WTC11 (cell line): ENCODE measurements around the gene TANGO2. TPM values are rescaled to one million over a fixed set of nuclear protein-coding genes. Genes with fewer than 3 reads are reported as not detected.

Source experiments
- ATAC-seq: fragments of 200-7000 bp; cut with Tn5 transposase; 2 replicates; pipeline ENCODE4 v1.10.0; 2021; ENCODE audit warnings: mild to moderate bottlenecking, moderate library complexity
- CTCF ChIA-PET: fragments of 300-600 bp; sonication (Branson Sonifier 250); formaldehyde crosslinking; loops from one replicate; lab custom pipeline; 2021; ENCODE audit warnings: antibody characterized with exemption; lab: Charles Lee
- POLR2A ChIA-PET: fragments of 350-600 bp; sonication (Branson Sonifier 250); formaldehyde crosslinking; loops from one replicate; lab custom pipeline; 2021; ENCODE audit warnings: antibody characterized with exemption; lab: Charles Lee
- DNase-seq: peaks from one replicate; pipeline ENCODE4 v3.0.0; 2021; ENCODE audit warnings: low spot score
- H3K27ac Mint-ChIP-seq: 2 replicates; pipeline ENCODE4 v1.8.0; 2021; ENCODE audit warnings: mixed read lengths
- H3K27me3 Mint-ChIP-seq: 2 replicates; pipeline ENCODE4 v1.8.0; 2021; ENCODE audit warnings: low read depth, mild to moderate bottlenecking, moderate library complexity, mixed read lengths
- H3K36me3 Mint-ChIP-seq: 2 replicates; pipeline ENCODE4 v1.8.0; 2021; ENCODE audit warnings: mixed read lengths
- H3K4me1 Mint-ChIP-seq: 2 replicates; pipeline ENCODE4 v1.8.0; 2022; ENCODE audit warnings: mixed read lengths
- H3K4me3 Mint-ChIP-seq: 2 replicates; pipeline ENCODE4 v1.8.0; 2021; ENCODE audit warnings: mild to moderate bottlenecking, moderate library complexity, mixed read lengths
- H3K9me3 Mint-ChIP-seq: 2 replicates; pipeline ENCODE4 v1.8.0; 2021; ENCODE audit warnings: mixed read lengths
- ELF4 ChIP-seq: sonication (generic); formaldehyde crosslinking; IDR thresholded peaks from 2 replicates; pipeline ENCODE4 v1.8.1; 2022; ENCODE audit warnings: low read depth, mild to moderate bottlenecking, moderate library complexity, missing genetic modification reagents
- FOXK1 ChIP-seq: sonication (generic); formaldehyde crosslinking; IDR thresholded peaks from 2 replicates; pipeline ENCODE4 v1.8.0; 2022; ENCODE audit warnings: mild to moderate bottlenecking, moderate library complexity, missing genetic modification reagents
- FOXP1 ChIP-seq: sonication (generic); formaldehyde crosslinking; IDR thresholded peaks from 2 replicates; pipeline ENCODE4 v1.8.0; 2022; ENCODE audit warnings: missing genetic modification reagents, mild to moderate bottlenecking, moderate library complexity, borderline replicate concordance
- GRHL2 ChIP-seq: fragments of 250-450 bp; sonication (Bioruptor Pico); IDR thresholded peaks from 2 replicates; pipeline ENCODE4 v1.8.0; 2022; ENCODE audit warnings: mild to moderate bottlenecking, moderate library complexity; ENCODE audit not compliant: insufficient replicate concordance, severe bottlenecking
- HMGA2 ChIP-seq: fragments of 250-450 bp; sonication (Bioruptor Pico); IDR thresholded peaks from 2 replicates; pipeline ENCODE4 v1.4.0; 2021; ENCODE audit warnings: mild to moderate bottlenecking, moderate library complexity
- MYBL2 ChIP-seq: sonication (generic); formaldehyde crosslinking; IDR thresholded peaks from 2 replicates; pipeline ENCODE4 v1.8.1; 2023; ENCODE audit warnings: mild to moderate bottlenecking, moderate library complexity, missing genetic modification reagents
- NFATC4 ChIP-seq: fragments of 250-450 bp; sonication (Bioruptor Pico); IDR thresholded peaks from 2 replicates; pipeline ENCODE4 v1.9.0; 2021; ENCODE audit warnings: mild to moderate bottlenecking
- NFYB ChIP-seq: sonication (generic); formaldehyde crosslinking; conservative IDR thresholded peaks from 2 replicates; pipeline ENCODE4 v1.8.0; 2022; ENCODE audit warnings: low read depth, missing genetic modification reagents
- NR1H2 ChIP-seq: sonication (generic); formaldehyde crosslinking; IDR thresholded peaks from 2 replicates; pipeline ENCODE4 v1.9.0; 2021; ENCODE audit warnings: mild to moderate bottlenecking, moderate library complexity, missing genetic modification reagents
- NR2C2 ChIP-seq: sonication (generic); formaldehyde crosslinking; IDR thresholded peaks from 2 replicates; pipeline ENCODE4 v1.8.0; 2022; ENCODE audit warnings: mild to moderate bottlenecking, missing genetic modification reagents
- RELA ChIP-seq: sonication (generic); formaldehyde crosslinking; IDR thresholded peaks from 2 replicates; pipeline ENCODE4 v1.8.1; 2022; ENCODE audit warnings: missing genetic modification reagents, mild to moderate bottlenecking, borderline replicate concordance
- RORB ChIP-seq: fragments of 250-450 bp; sonication (Bioruptor Pico); IDR thresholded peaks from 2 replicates; pipeline ENCODE4 v1.9.0; 2021; ENCODE audit warnings: mild to moderate bottlenecking
- SOX15 ChIP-seq: fragments of 250-450 bp; sonication (Bioruptor Pico); IDR thresholded peaks from 2 replicates; pipeline ENCODE4 v1.9.0; 2021; ENCODE audit warnings: mild to moderate bottlenecking
- ZNF138 ChIP-seq: sonication (generic); formaldehyde crosslinking; conservative IDR thresholded peaks from 2 replicates; pipeline ENCODE4 v1.8.1; 2022; ENCODE audit warnings: mild to moderate bottlenecking, moderate library complexity, missing genetic modification reagents
- ZNF219 ChIP-seq: sonication (generic); formaldehyde crosslinking; IDR thresholded peaks from 2 replicates; pipeline ENCODE4 v1.8.0; 2023; ENCODE audit warnings: missing genetic modification reagents, mild to moderate bottlenecking, borderline replicate concordance
- ZNF263 ChIP-seq: sonication (generic); formaldehyde crosslinking; IDR thresholded peaks from 2 replicates; pipeline ENCODE4 v1.8.1; 2022; ENCODE audit warnings: low read depth, mild to moderate bottlenecking, moderate library complexity, missing genetic modification reagents
- ZNF671 ChIP-seq: fragments of 250-450 bp; sonication (Bioruptor Pico); IDR thresholded peaks from 2 replicates; pipeline ENCODE4 v1.8.0; 2021; ENCODE audit warnings: mild to moderate bottlenecking
- total RNA-seq: library from RNA; stranded (reverse); gene quantifications from 3 replicates; pipeline ENCODE4 v1.2.3, GENCODE V29; 2021
- TF ChIP-seq, protein P1 (sequence below): sonication (generic); formaldehyde crosslinking; IDR thresholded peaks from 2 replicates; pipeline ENCODE4 v1.8.1; 2023; ENCODE audit warnings: mild to moderate bottlenecking, missing genetic modification reagents, borderline replicate concordance
- TF ChIP-seq, protein P2 (sequence below): sonication (generic); formaldehyde crosslinking; IDR thresholded peaks from 2 replicates; pipeline ENCODE4 v1.8.0; 2022; ENCODE audit warnings: mild to moderate bottlenecking, missing genetic modification reagents
- TF ChIP-seq, protein P3 (sequence below): sonication (generic); formaldehyde crosslinking; IDR thresholded peaks from 2 replicates; pipeline ENCODE4 v1.8.1; 2023; ENCODE audit warnings: mild to moderate bottlenecking, missing genetic modification reagents
- TF ChIP-seq, protein P4 (sequence below): sonication (generic); formaldehyde crosslinking; IDR thresholded peaks from 2 replicates; pipeline ENCODE4 v1.8.1; 2022; ENCODE audit warnings: mild to moderate bottlenecking, moderate library complexity, missing genetic modification reagents
- TF ChIP-seq, protein P5 (sequence below): sonication (generic); formaldehyde crosslinking; IDR thresholded peaks from 2 replicates; pipeline ENCODE4 v1.8.0; 2022; ENCODE audit warnings: mild to moderate bottlenecking, missing genetic modification reagents
- TF ChIP-seq, protein P6 (sequence below): sonication (generic); formaldehyde crosslinking; IDR thresholded peaks from 2 replicates; pipeline ENCODE4 v1.8.1; 2023; ENCODE audit warnings: mild to moderate bottlenecking, missing genetic modification reagents

TANGO2 gene
- total RNA-seq, 1 experiment from 2014 or later: 14.8 TPM

DNA sequence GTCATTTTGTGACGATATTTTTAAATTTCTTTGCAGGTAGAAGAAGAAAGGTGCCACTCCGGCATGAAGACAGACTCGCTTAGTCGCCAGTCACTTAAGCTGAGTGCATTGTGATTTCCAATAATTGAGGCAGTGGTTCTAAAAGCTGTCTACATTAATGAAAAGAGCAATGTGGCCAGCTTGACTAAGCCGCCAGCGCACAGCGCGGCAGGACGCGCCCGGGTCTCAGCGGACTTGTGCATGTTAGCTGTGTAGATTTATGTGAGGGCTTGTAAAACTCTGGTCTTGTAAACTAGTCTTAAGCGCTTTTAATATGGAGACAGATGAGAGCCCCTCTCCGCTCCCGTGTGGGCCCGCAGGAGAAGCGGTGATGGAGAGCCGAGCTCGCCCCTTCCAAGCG, 64.7 kb downstream of the TANGO2 start:
- no peak overlapping the region for H3K4me3 Mint-ChIP-seq
- peak overlapping the region; percentile 73; the same call in 1 of the 2 replicates for H3K27ac Mint-ChIP-seq
- no peak for ATAC-seq
- DNase-seq: no peak
- H3K4me1 Mint-ChIP-seq: peaks cover 40% of the 10 kb centered on the region
- ChIA-PET CTCF (interaction anchor here (1.1 to 1.8 kb wide), 6 partner anchors 8 to 132 kb away, joined by 3 to 5 read pairs (median 4); no protein-coding TSS in a partner anchor), POLR2A (no interaction called here)
- no peaks in the 10 kb centered on the region for H3K9me3 Mint-ChIP-seq
- H3K36me3 Mint-ChIP-seq: peaks cover 54% of the 10 kb centered on the region
- no peaks in the 10 kb centered on the region for H3K27me3 Mint-ChIP-seq
- TF ChIP-seq NR2C2 (no peak), FOXK1 (CRISPR knock-in tag) (no peak), HMGA2 (CRISPR knock-in tag) (no peak), ZNF671 (CRISPR knock-in tag) (no peak), MYBL2 (CRISPR knock-in tag) (no peak), GRHL2 (CRISPR knock-in tag) (no peak), ZNF138 (no peak), ZNF263 (CRISPR knock-in tag) (no peak), ELF4 (CRISPR knock-in tag) (no peak), NFYB (CRISPR knock-in tag) (no peak), RORB (CRISPR knock-in tag) (no peak), NR1H2 (CRISPR knock-in tag) (no peak), NFATC4 (CRISPR knock-in tag) (no peak)
- TF ChIP-seq, protein P1, sequence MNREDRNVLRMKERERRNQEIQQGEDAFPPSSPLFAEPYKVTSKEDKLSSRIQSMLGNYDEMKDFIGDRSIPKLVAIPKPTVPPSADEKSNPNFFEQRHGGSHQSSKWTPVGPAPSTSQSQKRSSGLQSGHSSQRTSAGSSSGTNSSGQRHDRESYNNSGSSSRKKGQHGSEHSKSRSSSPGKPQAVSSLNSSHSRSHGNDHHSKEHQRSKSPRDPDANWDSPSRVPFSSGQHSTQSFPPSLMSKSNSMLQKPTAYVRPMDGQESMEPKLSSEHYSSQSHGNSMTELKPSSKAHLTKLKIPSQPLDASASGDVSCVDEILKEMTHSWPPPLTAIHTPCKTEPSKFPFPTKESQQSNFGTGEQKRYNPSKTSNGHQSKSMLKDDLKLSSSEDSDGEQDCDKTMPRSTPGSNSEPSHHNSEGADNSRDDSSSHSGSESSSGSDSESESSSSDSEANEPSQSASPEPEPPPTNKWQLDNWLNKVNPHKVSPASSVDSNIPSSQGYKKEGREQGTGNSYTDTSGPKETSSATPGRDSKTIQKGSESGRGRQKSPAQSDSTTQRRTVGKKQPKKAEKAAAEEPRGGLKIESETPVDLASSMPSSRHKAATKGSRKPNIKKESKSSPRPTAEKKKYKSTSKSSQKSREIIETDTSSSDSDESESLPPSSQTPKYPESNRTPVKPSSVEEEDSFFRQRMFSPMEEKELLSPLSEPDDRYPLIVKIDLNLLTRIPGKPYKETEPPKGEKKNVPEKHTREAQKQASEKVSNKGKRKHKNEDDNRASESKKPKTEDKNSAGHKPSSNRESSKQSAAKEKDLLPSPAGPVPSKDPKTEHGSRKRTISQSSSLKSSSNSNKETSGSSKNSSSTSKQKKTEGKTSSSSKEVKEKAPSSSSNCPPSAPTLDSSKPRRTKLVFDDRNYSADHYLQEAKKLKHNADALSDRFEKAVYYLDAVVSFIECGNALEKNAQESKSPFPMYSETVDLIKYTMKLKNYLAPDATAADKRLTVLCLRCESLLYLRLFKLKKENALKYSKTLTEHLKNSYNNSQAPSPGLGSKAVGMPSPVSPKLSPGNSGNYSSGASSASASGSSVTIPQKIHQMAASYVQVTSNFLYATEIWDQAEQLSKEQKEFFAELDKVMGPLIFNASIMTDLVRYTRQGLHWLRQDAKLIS (CRISPR knock-in tag): no peak
- TF ChIP-seq, protein P2, sequence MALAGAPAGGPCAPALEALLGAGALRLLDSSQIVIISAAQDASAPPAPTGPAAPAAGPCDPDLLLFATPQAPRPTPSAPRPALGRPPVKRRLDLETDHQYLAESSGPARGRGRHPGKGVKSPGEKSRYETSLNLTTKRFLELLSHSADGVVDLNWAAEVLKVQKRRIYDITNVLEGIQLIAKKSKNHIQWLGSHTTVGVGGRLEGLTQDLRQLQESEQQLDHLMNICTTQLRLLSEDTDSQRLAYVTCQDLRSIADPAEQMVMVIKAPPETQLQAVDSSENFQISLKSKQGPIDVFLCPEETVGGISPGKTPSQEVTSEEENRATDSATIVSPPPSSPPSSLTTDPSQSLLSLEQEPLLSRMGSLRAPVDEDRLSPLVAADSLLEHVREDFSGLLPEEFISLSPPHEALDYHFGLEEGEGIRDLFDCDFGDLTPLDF: no peak
- TF ChIP-seq, protein P3, sequence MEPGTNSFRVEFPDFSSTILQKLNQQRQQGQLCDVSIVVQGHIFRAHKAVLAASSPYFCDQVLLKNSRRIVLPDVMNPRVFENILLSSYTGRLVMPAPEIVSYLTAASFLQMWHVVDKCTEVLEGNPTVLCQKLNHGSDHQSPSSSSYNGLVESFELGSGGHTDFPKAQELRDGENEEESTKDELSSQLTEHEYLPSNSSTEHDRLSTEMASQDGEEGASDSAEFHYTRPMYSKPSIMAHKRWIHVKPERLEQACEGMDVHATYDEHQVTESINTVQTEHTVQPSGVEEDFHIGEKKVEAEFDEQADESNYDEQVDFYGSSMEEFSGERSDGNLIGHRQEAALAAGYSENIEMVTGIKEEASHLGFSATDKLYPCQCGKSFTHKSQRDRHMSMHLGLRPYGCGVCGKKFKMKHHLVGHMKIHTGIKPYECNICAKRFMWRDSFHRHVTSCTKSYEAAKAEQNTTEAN (CRISPR knock-in tag): no peak
- TF ChIP-seq, protein P4, sequence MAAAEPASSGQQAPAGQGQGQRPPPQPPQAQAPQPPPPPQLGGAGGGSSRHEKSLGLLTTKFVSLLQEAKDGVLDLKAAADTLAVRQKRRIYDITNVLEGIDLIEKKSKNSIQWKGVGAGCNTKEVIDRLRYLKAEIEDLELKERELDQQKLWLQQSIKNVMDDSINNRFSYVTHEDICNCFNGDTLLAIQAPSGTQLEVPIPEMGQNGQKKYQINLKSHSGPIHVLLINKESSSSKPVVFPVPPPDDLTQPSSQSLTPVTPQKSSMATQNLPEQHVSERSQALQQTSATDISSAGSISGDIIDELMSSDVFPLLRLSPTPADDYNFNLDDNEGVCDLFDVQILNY: no peak

DNA sequence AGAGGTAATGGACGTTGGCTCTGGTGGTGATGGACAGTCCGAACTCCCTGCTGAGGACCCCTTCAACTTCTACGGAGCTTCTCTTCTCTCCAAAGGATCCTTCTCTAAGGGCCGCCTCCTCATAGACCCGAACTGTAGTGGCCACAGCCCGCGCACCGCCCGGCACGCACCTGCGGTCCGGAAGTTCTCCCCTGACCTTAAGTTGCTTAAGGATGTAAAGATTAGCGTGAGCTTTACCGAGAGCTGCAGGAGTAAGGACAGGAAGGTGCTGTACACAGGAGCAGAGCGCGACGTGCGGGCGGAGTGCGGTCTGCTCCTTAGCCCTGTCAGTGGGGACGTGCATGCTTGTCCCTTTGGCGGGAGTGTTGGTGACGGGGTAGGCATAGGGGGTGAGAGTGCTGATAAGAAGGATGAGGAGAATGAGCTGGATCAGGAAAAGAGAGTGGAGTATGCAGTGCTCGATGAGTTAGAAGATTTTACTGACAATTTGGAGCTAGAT, 65.2 kb downstream of the TANGO2 start:
- ATAC-seq: no peak
- CTCF ChIA-PET: interaction anchor here (1.1 to 1.8 kb wide), 2 partner anchors 15 to 133 kb away, joined by 3 to 4 read pairs; no protein-coding TSS in a partner anchor

More for the DNA sequence above, 65.2 kb downstream of the TANGO2 start:
- H3K4me1 Mint-ChIP-seq: peaks cover 35% of the 10 kb centered on the region
- H3K9me3 Mint-ChIP-seq: no peaks in the 10 kb centered on the region
- peaks cover 59% of the 10 kb centered on the region for H3K36me3 Mint-ChIP-seq
- no peak for DNase-seq
- no peaks in the 10 kb centered on the region for H3K27me3 Mint-ChIP-seq
- no peak overlapping the region for H3K4me3 Mint-ChIP-seq
- POLR2A ChIA-PET: no interaction called here
- TF ChIP-seq FOXP1 (no peak), ZNF219 (CRISPR knock-in tag) (no peak), RELA (CRISPR knock-in tag) (no peak), SOX15 (CRISPR knock-in tag) (no peak), GRHL2 (CRISPR knock-in tag) (no peak)
- TF ChIP-seq, protein P5, sequence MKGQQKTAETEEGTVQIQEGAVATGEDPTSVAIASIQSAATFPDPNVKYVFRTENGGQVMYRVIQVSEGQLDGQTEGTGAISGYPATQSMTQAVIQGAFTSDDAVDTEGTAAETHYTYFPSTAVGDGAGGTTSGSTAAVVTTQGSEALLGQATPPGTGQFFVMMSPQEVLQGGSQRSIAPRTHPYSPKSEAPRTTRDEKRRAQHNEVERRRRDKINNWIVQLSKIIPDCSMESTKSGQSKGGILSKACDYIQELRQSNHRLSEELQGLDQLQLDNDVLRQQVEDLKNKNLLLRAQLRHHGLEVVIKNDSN: no peak
- TF ChIP-seq, protein P6, sequence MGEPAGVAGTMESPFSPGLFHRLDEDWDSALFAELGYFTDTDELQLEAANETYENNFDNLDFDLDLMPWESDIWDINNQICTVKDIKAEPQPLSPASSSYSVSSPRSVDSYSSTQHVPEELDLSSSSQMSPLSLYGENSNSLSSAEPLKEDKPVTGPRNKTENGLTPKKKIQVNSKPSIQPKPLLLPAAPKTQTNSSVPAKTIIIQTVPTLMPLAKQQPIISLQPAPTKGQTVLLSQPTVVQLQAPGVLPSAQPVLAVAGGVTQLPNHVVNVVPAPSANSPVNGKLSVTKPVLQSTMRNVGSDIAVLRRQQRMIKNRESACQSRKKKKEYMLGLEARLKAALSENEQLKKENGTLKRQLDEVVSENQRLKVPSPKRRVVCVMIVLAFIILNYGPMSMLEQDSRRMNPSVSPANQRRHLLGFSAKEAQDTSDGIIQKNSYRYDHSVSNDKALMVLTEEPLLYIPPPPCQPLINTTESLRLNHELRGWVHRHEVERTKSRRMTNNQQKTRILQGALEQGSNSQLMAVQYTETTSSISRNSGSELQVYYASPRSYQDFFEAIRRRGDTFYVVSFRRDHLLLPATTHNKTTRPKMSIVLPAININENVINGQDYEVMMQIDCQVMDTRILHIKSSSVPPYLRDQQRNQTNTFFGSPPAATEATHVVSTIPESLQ (CRISPR knock-in tag): no peak
- H3K27ac Mint-ChIP-seq: peak overlapping the region; percentile 54
